ENCODE measurements around the gene DLK2.

Gene DLK2

DNA sequence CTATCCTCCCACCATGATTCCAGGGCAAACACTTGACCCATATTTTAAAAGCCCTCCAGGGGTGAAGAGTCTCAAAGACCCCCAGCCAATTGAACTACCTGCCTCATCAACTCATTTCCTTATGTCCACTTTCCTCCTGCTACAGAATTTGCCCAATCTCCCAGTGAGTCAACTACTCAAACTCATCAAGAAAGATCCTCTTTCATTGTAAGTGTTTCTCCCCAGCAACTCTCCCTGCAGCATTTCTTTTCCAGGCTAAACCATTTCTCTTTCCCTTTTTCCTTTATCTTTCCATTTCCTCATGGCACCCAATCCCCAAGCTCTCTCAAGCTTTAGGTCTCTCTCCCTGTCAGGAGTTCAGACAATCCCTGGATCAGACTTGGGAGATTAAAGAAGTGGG lies 1.5 kb downstream of the DLK2 start:
- DNase-seq (ENCODE audit: low spot score): no peak

GRCh38 chr6:43452896-43453295 lies 2.5 kb downstream of the DLK2 start:
- DNase-seq (ENCODE audit: low spot score): no peak

DNA sequence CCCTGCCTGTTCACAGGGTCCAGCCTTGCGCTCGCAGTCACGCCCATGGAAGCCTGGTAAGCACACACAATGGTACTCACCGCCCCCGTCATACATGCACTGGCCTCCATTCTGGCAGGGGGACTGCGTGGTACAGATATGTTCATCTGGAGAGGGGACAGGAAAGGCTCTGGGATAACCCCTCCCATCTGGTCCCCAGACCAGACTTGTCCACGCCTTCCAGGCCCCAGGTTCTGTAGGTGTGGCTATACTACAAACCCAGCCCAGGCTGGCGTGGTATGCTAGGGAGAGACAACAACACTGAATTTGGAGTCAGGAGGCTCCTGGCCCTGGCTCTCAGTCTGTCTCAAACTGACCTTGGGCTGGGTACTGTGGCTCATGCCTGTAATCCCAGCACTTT lies 3.4 kb downstream of the DLK2 start:
- no peak for DNase-seq (ENCODE audit: low spot score)

GRCh38 chr6:43451348-43451747 lies 4.0 kb downstream of the DLK2 start:
- DNase-seq (ENCODE audit: low spot score): no peak

- no peak for DNase-seq (ENCODE audit: low spot score)
These were observed 4.6 kb downstream of the DLK2 start for GRCh38 chr6:43450699-43451131.

- DNase-seq (ENCODE audit: low spot score): no peak
These were observed 6.4 kb downstream of the DLK2 start for GRCh38 chr6:43448916-43449315.

DNA sequence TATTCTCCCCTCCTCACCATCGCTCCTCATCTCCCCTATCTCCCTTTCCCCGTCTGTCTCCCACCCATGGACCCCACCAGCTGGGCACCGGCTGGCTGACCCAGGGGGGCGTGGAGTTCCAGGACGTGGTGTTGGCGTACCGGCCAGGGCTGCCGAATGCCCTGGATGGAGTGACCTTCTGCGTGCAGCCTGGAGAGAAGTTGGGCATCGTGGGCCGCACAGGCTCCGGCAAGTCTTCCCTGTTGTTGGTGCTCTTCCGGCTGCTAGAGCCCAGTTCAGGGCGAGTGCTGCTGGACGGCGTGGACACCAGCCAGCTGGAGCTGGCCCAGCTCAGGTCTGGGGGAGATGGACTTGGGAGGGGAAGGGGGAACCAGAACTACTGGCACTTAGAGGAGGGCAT lies 7.7 kb downstream of the DLK2 start:
- DNase-seq (ENCODE audit: low spot score): no peak

GRCh38 chr6:43445576-43445975 lies 9.8 kb downstream of the DLK2 start:
- DNase-seq (ENCODE audit: low spot score): no peak

- no peak for DNase-seq (ENCODE audit: low spot score)
These were observed 10.8 kb downstream of the DLK2 start for GRCh38 chr6:43444582-43444981.

DNA sequence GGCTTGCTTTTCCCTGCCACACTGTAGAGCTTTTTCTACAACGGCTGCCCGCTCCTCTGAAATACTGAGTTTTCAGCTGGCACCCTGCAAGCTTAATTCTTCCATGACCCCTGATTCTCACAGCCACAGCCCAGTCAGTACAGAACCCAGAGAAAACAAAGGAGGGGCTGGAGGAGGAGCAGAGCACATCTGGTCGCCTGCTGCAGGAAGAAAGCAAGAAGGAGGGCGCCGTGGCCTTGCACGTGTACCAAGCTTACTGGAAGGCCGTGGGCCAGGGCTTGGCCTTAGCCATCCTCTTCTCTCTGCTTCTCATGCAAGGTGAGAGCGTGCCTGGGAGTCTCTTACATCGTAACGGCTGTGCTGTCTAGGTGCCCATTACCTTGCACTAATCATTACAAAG lies 11.3 kb downstream of the DLK2 start:
- DNase-seq (ENCODE audit: low spot score): no peak

- no peak for DNase-seq (ENCODE audit: low spot score)
These were observed 12.4 kb downstream of the DLK2 start for GRCh38 chr6:43442935-43443334.

- no peak for DNase-seq (ENCODE audit: low spot score)
These were observed 17.6 kb downstream of the DLK2 start for GRCh38 chr6:43437700-43438099.

DNA sequence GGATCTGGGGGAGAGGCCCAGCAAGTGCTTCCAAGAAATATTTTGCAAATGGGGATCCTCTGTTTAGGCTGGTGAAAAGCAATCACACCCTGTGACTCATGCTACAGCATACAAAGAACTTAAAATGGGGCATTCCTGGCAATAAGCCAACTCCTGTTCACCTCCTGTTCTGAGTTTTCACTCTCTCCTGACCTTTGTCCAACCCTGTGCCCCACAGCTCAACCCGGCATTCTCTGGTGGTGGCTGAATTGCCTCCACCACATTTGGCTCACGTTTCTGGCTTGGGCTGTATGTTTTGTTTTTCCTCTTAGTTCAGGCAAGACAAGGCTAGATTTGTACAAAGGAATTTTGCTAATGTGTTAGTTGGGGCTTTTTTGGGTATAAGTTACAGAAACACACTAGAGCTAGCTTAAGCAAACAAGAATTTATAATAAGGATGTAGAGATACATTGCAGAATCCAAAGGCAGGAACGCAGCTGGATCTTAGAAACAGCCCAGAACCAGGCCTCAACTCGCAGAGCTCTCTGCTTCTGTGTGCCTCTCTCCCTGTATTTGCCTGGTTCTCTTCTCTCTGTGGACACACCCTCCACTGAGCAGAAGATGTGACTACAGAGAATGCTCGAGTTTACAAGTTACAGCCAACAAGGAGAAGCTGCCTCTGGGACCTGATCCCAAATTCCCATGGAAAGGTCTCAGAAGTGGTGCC lies 18.6 kb downstream of the DLK2 start:
- no peak for DNase-seq (ENCODE audit: low spot score)

GRCh38 chr6:43435682-43436437 lies 19.5 kb downstream of the DLK2 start:
- DNase-seq (ENCODE audit: low spot score): no peak

GRCh38 chr6:43434943-43435342 lies 20.4 kb downstream of the DLK2 start:
- DNase-seq (ENCODE audit: low spot score): no peak

DNA sequence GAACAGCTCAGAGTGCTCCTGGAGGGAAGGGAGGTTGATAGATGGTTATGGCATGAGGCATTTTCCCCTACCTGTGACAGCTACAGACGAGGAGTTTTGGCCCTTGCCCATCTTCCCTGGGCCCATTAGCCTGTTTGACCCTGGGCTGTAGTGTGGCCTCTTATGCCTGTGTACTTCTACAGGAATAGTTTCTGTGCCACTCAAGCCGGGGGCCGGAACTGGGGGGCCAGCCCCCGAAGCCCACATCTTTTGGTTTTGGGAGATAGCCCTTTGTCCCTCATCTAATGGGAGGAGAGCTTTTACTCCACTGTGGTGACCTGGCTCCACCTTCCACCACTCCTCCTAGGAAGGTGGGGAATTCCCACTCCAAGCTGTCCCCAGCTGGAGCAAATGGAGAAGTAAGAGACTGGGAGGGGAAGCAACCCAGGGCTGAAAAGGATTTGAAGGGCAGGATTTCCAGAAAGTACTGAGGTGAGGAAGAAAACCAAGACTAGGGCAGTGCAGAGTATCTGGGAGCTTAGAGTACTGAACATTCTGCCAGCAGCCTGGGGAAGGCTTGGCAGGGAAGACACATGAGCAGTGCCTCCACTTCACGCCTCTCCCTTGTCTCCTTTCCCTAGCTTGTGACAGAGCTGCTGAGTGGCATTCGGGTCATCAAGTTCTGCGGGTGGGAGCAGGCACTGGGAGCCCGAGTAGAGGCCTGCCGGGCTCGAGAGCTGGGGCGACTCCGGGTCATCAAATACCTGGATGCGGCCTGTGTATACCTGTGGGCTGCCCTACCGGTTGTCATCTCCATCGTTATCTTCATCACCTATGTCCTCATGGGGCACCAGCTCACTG lies 21.1 kb downstream of the DLK2 start:
- peak; percentile 8 for DNase-seq (ENCODE audit: low spot score)

DNA sequence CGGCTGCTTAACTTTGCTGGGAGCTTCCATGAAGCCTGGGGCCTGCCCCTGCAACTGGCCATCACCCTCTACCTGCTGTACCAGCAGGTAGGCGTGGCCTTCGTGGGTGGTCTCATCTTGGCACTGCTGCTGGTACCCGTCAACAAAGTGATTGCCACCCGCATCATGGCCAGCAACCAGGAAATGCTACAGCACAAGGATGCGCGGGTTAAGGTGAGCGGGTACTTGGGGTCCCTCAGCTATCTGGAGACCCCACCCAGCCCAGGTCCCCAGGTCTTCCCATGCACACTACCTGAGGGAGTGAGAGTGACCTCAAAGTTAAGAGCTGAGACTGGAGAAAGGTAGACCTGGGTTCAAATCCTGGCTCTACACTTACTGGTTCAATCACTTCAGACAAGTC lies 22.2 kb downstream of the DLK2 start:
- DNase-seq (ENCODE audit: low spot score): no peak

DNA sequence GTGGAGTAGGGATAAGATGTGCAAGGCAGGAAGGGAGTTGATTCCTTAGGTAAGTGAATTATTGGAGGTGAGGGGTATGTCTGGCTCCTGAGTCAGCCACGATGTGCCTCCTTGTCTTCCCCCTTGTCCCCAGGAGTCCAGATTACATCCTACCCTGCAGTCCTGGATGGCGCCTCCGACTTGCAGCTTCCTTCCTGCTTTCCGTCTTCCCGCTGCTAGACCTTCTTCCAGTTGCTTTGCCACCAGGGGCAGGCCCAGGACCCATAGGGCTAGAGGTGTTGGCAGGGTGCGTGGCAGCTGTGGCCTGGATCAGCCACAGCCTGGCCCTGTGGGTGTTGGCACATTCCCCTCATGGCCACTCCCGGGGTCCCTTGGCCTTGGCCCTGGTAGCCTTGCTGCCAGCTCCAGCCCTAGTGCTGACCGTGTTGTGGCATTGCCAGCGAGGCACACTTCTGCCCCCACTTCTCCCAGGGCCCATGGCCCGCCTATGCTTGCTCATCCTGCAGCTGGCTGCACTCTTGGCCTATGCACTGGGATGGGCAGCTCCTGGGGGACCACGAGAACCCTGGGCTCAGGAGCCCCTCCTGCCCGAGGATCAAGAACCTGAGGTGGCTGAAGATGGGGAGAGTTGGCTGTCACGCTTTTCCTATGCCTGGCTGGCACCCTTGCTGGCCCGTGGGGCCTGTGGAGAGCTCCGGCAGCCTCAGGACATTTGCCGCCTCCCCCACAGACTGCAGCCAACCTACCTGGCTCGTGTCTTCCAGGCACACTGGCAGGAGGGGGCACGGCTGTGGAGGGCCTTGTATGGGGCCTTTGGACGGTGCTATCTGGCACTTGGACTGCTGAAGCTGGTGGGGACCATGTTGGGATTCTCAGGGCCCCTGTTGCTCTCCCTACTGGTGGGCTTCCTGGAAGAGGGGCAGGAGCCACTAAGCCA lies 23.1 kb downstream of the DLK2 start:
- no peak for DNase-seq (ENCODE audit: low spot score)

DNA sequence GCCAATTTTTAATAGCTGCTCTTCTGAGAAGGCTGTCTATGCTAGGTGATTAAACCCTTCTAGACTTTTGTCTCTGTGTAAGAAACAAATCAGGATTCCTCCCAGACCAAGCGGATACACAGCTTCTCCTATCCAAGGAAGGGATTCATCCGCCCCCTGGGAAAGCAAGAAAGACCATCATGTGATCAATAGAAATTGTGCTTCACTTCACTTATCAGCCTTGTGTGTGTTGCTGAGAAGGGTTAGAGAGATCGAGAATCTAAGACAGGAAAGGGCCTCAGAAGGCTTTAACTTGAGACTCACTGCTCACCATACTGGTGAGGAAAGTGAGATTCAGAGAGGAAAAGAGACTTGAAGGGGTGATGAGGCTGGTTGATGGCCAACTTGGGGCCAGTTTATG lies 26.5 kb downstream of the DLK2 start:
- no peak for DNase-seq (ENCODE audit: low spot score)

DNA sequence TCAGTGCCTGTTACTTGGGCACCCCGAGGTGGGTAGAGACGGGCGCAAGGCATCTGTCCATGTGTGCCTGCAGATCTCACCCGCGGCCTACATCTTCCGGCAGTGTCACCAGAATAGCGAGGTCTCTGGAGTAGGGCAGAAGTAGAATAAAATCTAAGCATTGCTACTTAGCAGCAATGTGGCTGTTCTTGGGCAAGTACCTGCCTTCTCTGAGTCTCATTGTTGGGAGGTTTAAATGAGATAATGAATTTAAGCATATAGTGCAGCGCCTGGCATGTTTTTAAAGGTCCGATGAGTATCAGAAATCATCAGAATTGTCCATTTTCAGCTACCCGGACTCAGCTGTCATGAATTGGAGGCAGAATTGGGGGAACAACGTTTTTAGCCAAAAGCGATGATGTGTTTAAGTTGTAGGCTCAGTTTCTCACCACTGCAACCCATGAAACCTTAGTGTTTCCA lies 27.2 kb downstream of the DLK2 start:
- DNase-seq (ENCODE audit: low spot score): no peak

GRCh38 chr6:43427406-43428111 lies 27.8 kb downstream of the DLK2 start, which contains the start of gene ABCC10:
Gene ABCC10, plus strand, starts transcription at chr6:43427541. Its CDS starts 438 bp downstream, at chr6:43427979.
- peak; percentile 97 for DNase-seq (ENCODE audit: low spot score)
